Caki2 (cell line): ENCODE data around the gene SLC13A4. TPM values are rescaled to one million over a fixed set of nuclear protein-coding genes. Genes with fewer than 3 reads are reported as not detected.
A peak's percentile ranks its signal among the peaks of the same experiment; 100 is the strongest.

Experiments
- DNase-seq: peaks from one replicate; pipeline ENCODE4 v3.0.0-alpha.2; 2015; ENCODE audit warnings: low read depth
- in situ Hi-C: cut with HindIII; loops from 2 replicates; pipeline ENCODE4 v1.10.0; 2016; ENCODE audit warnings: low sequenced_read_pairs, low pct_unique_long_range_greater_than_20kb, mixed read lengths
- total RNA-seq: library from RNA; depleted of rRNA; stranded (reverse); fragments of >200 nt; shearing (Covaris generic); gene quantifications from 2 replicates; pipeline ENCODE4 v1.2.3, GENCODE V29; 2014; ENCODE audit warnings: low replicate concordance

Gene SLC13A4
- total RNA-seq, 1 experiment from 2014 or later, result not detected

DNA sequence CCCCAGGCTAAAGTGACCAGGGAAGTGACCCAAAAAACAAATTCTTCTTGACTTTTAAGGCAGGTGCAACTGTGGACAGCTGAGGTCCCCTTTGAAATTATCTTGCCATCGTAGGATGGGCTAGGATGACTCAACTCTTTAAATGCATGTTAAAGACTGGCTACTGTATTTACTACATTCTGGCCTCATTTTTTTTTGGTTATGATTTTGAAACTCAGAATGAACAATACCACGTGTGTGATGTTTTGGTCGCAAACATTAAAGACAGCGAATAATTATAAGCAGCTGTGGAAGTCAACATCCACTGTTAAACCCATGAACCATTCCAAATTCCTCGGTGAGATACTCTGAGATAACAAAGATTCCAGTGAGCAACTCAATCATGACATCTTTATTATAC, 1.2 kb upstream of the SLC13A4 start:
- in situ Hi-C loops, result no loop called here
- DNase-seq, result no peak

DNA sequence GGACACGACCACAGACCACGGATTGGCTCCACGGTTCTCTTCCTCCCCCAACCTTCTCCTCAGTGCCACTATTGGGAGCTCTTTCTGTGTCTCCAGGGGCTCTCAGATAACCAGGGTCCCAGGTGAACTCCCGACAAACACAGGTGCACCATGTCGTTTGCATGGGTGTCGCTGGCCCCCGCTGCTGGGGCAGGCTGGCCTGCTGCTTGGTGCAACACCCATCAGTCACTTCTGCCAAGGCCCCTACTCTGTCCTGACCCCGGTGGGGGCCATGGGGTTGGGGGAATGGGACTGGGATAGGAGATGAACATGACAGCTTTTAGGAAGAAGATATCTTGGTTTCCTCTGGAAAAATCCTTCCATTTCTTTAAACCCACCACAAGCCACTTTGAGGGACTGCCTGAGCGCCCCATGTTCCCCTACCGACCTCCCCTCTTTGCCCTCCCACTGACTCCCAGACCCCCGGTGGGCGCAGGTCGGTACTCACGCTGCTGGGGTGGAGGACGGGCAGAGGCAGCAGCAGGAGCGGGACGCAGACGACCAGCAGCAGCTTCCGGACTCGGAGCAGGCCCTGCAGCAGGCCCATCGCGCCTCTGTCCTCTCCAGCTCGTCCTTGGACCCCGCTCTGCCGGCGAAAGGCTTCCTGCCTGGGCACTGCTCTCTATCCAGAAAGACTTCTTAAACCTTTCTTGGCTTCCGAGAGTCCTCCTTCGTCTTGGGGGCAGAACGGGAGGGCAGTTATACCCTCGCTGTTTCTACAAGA, 894 bp downstream of the SLC13A4 start:
- in situ Hi-C loops, result no loop called here

DNA sequence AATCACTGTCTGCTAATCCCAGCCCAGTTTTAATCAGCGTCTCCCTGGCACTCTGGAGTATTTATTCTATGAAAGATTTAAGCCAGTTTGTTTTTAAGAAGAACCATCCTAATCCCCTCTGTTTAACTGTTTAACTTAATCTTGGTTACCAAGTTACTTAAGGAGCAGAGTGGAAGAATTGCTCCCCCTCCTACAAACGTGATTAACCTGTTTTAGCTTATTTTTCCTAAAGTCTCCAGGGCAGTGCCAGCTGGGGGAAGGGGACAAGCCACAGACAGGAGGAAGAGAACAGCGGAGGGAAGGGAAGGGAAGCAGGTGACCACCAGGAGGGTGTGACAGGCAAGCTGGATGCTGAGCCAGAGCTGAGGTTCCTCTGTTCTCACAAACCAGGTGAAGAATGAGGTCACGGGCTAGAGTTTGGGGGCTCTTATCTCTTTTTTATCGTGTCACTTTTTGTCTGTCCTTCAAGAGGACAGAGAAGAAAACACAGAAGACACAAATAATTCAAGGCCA, 1.7 kb downstream of the SLC13A4 start:
- in situ Hi-C loops, result no loop called here
- DNase-seq, result no peak

More for the DNA sequence above, 894 bp downstream of the SLC13A4 start:
- no peak for DNase-seq

DNA sequence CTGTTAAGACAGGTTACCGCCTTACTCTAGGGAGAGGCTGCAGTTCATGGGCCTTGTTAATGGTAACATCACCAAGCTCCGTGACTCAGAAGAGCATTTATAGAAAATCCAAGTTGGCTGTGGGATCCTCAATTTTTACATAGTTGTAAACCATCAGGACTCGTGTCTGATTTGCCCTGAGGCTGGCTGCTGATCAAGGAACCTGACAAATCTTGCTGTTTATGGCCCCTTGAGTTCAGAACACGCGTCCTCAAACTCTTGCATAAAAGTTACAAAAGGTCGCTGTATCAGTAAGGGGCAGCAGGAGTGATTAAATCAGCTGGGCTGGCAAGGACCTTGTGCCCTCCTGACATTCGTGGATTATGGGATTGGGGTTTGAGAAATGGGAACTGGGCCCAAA, 4.6 kb downstream of the SLC13A4 start:
- in situ Hi-C loops, result no loop called here
- no peak for DNase-seq

DNA sequence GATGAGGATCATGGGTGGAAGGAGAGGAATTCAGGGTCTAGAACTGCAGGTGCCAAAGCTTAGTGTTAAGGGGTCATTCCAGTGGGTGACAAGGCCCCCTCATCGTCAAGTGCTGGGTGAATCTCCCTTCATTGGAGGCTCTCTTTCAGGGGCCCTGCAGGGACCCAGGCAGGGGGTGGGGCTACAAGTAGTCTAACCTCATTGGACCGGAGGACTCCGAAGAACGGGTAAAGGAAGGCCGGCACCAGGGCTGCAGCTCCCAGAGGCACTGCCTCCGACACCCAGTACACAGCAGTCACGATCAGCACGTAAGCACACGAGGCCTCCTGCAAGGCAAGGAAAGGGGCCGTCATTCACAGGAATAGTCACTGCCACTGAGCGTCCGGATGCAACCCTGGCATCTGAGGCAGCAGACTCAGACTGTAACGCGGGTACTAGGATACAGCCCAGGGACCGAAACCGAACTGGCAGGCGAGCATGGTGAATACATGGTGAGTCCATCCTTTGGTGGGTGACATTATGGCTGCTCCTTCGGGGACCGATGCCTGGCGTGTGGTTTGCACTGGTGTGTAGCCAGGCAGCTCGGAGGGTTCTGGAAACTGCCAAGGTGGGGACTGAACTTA, 6.7 kb downstream of the SLC13A4 start:
- in situ Hi-C loops, result no loop called here
- no peak for DNase-seq

DNA sequence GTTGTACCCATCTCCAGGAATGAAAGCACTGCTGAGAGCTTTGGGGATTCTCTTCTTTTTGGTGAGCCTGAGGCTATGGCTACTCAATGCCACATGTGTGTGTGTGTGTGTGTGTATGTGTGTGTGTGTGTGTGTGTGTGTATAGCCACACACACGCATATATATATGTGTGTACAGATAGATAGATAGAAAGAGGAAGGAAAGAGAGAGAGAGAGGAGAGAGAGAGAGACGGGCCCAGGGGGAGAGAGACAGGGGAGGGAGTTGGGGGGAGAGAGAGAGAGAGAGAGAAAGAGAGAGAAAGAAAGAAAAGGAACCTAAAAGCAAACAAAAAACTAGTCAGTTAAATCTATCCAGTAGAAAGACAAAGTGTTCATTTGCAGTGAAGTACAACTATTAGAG, 8.3 kb downstream of the SLC13A4 start:
- DNase-seq, result no peak
- in situ Hi-C loops, result no loop called here

DNA sequence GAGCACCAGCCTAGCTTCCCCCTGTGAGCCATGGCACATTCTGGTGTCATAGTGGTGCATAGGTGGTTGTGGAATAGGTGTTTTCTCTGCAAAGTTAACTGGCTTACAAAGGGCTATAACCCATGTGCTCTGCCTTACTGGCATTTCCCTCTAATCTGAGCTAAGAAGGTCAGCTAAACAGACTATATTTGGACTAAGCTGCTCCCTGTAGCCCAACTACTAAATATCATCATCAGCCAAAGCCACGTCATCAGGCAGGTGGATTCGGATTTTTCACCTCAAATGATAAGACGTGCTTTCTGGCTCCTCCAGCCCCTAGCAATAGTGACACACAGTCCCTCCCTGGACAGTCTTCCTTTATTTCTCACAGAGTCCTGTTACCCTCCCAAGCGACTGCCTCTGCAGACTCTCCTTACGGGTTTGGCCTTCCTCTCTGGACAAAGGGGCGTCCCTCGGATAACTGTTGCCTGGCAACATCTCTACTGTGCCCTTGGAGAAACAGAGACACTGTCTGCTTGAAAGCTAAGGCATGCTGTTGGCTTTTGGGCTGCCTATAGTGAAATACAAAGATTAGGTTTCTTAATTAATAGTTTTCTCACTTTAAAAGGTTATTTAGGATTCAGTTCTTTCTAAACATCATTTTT, 9.1 kb downstream of the SLC13A4 start:
- in situ Hi-C loops, result no loop called here
- no peak for DNase-seq

DNA sequence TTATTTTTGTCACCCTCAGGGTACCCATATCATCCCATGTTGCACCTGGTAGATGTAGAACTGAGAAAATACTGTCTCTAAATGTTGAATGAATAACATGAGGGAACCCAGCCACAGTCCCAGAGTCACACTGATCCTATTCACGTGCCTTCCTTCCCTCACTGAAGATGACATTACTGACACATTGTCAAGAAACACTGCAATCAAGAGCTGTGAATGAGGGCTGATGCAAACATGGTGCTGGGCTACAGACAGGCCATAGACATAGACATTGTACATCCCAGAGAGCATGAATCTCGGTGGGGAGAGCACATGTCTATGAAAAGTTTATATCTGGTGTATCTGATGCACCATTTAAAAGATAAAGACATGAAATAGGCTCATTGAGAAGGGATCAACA, 9.8 kb downstream of the SLC13A4 start:
- no peak for DNase-seq
- in situ Hi-C loops, result no loop called here

DNA sequence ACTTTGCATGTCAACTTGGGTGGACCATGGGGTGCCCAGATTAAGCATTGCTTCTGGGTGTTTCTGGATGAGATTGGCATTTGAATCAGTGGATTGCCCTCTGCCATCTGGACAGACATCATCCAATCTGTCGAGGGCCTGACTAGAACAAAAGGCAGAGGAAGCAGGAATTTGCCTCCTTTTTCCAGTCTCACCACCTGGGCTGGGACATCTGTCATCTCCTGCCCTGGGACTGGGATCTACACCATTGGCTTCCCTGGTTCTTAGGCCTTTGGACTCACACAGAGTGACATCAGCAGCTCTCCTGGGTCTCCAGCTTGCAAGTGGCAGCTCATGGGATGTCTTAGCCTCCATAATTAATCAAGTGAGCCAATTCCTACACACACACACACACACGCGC, 10.3 kb downstream of the SLC13A4 start:
- in situ Hi-C loops, result no loop called here
- no peak for DNase-seq

DNA sequence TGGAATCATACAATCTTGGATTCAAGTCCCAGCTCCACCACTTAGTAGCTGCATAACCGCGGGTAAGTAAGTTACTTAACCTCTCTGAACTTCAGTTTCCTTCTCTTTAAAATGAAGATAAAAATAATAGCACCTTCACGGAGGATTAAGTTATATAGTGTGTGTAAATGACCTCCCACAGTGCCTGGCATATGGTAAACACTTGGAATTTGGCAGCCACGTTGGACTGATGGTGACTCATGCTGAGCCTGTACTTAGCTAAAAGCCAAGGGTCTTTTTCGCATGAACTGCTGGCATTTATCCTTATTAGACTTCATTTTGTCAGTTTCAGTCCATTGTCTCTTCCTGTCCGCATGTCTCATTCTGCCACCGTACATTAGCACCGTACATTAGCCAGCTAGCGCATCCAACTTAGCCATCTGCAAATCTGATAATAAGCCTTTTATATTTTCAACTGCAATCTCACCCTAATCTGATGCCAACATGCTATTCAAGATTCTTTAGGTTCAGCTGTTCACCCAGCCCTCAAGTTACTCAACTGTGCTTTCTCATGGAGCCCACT, 11.2 kb downstream of the SLC13A4 start:
- in situ Hi-C loops, result no loop called here
- no peak for DNase-seq

DNA sequence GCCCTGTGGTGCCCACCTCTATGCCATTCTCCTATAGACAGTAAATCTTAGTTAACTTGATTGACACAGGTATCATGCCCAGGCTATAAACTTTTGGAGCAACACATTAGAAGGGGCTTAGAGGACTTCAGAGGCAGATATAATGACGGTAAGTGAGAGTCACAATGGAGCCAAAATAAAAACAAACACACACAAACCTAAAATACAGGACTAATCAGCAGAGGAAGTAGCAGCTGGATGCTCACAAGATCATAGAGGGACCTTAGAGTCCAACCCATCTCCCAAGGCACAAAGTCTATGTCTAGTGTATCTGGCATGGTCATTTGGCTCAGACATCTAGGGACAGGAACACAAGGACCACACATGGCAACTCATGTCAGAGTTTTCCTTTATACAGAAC, 12.3 kb downstream of the SLC13A4 start:
- in situ Hi-C loops, result no loop called here
- DNase-seq, result no peak

DNA sequence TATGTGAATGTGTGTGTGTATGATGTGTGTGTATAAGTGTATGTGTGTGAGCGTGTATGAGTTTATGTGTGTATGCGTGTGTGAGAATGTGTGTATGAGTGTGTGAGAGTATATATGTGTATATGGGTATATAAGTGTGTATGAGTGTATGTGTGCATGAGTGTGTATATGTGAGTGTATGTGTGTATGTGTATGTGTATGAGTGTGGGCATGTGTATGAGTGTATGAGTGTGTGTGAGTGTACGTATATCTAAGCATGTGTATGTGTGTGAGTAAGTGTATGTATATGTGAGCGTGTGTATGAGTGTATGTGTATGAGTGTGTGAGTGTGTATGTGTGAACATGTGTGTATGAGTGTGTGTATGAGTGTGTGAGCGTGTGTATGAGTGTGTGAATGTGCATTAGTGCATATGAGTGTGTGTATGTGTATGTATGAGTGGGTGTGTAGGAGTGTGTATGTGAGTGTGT, 12.9 kb downstream of the SLC13A4 start:
- DNase-seq, result no peak
- in situ Hi-C loops, result no loop called here

DNA sequence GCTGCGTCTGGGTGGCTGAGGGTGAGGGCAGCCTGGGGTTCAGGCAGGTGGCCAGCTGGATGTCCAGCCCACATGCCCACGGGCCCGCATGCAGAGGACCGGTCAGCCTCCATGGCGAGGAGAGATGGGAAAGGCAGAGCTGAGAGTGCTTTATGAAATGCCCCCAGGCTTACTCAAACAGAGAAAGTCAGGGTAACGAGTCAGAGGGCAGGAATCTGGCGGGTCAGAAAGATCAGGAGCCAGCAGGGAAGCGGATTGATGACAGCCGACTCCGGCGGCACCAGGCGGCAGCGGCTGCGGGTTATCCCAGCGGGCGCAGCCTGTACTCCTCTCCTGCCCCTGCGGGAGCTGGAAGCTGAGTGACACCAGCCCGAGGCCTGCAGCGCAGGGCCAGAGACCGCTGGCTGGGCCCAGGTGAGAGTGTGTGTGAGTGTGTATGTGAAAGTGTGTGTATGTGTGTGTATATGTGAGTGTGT, 13.4 kb downstream of the SLC13A4 start:
- in situ Hi-C loops, result no loop called here
- DNase-seq, result peak; percentile 39

DNA sequence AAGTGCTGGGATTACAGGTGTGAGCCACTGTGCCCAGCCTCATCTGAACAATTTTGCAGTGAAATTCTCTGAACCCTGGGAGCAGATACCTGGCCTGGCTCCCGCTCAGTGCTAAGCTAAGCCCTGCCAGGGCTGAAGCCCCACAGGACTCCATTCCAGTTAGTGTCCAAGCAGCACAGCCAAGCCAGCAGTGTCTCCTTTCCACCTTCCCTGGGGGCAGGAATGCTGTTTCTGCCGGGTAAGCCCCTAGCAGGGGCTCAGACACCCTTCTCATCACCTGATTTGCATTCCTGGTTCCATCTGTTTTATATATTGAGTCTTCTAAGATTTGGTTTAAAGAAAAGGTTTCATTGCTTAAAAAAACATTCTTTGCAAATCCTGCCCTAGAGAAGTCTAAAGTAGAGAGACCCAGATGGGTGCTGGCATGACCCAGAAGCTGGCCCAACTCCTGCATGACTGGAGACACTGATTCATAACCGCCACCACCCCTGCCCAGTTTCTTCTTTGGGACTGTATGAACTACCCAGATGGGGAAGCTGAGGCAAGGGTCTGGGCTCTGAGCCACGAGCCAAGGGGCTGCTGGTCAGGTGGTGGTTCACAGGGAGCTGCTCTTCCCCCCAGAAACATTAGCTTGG, 14.0 kb downstream of the SLC13A4 start:
- DNase-seq, result no peak
- in situ Hi-C loops, result no loop called here

DNA sequence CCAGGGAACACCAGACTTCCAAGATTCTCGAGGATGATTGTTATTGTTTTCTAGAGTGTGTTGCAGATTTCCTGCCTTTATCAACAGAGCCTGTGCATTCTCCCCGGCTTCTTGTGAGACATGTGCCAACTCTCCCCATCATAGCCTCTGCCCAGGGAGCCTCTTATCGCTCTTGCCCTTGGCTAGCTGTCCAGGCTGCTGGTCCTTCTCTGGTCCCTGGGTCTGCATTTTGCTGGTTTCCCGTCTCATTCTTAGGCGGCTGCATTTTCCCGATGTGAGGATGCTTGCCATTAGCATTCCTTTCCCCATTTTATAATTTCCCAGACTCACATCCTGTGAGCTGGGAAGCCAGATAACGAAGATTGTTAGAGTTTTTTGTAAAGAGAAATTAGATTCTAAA, 15.2 kb downstream of the SLC13A4 start:
- in situ Hi-C loops, result no loop called here

DNA sequence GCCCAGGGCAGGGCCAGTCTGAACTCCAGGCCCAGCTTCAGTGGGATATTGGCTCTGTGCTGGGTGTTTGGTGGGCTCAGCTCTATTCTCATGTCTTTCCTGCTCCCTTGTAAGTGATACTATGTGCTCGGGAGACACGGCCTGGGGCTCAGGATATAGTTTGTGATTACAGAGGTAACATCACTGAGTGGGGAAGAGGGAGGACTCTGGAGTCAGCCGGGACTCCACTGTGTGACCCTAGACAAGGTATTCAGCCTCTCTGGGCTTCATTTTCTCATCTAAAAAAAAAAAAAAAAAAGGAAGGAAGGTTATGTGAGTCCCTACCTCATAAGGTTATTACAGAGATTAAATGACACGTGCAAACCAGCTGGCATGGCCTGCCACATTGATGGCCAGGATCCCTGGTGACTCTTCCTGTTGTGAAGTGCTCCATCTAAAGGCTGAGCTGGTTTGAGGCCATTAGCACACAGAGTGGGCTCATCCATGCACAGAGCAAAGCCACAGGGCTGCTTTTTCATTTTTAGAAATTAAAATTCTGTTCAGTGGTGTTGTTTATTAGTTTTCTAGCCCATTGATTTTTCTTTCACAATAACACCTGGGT, 15.7 kb downstream of the SLC13A4 start:
- in situ Hi-C loops, result no loop called here
- no peak for DNase-seq

More for the DNA sequence above, 15.2 kb downstream of the SLC13A4 start:
- DNase-seq, result no peak

DNA sequence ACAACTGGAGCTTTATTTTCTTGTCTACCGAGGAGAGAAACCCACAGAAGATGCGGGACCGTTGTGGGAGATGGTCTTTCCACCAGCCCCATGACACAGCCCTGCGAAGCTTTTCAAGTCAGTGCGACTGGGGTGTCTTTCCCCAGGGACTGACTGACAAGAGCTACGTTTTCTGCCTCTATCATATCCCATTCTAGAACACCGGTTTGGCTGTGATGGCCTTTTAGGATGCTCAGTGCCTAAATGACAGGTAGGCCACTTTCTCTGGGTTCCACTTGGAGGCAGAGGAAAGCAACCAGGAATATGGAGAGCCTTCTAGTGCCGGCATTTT, 16.9 kb downstream of the SLC13A4 start:
- no peak for DNase-seq
- in situ Hi-C loops, result no loop called here

DNA sequence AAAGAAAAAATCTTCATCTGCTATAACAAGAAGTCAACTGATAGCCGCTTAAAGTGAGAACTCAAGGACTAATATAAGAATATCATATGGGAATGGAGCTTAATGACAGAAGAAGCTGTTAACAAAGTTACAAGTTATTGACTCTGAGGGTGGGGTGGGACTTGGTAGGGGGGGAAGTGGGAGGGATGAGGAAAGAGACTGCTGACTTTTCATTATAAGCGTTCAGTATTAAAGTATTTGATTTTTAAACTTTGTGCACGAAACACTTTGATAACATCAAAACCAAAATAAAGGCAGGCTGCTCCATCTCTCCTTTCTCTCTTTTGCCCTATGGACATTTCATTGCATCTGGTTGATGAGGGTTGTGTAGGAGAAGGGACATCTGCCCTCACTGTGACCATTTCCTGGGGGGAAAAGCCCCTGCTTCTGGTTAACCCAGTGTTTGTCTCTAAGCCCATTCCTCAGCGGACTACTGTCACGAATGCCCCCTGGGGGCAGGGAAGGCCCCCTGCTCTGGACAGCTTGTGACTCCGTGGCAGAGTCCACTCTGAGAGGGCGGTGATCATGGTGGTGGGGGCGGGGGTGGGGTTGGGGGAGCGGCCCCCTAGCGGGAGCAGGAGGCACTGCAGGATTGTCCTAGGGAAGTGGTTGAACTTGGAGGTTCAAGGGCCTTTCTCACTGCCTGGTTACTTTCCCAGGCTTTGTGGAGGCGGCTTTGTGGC, 17.4 kb downstream of the SLC13A4 start:
- DNase-seq, result no peak
- in situ Hi-C loops, result no loop called here
